ENCODE results near the gene NEK6. TPM values are rescaled to one million over a fixed set of nuclear protein-coding genes. Genes with fewer than 3 reads are reported as not detected.

Gene NEK6
- total and polyA plus RNA-seq, 2 of the 8 experiments (the other 6 are each of a cell fraction or from before 2014, with no cell fraction given): 17.7 to 19.7 TPM

DNA sequence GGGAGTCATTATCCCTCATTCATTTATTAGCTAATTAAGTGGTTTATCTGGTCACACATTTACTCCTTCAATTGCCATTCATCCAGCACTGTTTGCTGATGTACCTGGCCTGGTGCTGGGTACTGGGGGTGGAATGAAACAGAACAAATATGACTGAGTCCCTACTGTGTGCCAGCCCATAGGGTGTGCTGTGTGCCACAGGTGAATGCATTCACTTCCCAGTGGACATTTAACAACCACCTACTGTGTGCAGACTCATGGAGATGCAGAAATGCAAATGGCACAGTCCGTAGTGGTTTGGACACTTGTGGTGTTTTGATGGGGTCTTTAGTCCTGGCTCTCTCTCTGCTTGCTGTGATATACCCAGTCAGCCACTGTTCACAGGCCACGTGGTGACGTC lies 10.5 kb downstream of the NEK6 start:
- Histone ChIP-seq H3K56ac (replicated peaks; ENCODE audit: insufficient read length, low read depth, low read length) (no peak overlapping the region), H3K9ac (replicated peaks in 1 of 4; ENCODE audit: extremely low read depth in 1 of 4, low read depth in 3 of 4, low read length in 3 of 4) (no peak overlapping the region), H2AFZ (ENCODE audit: low read length) (no peak overlapping the region), H4K91ac (replicated peaks; ENCODE audit: insufficient read length, low read length) (no peak overlapping the region), H4K5ac (ENCODE audit: insufficient read length, low read depth, low read length) (no peak overlapping the region), H2AK5ac (ENCODE audit: low read depth, low read length) (no peak overlapping the region), H3K36me3 (ENCODE audit: control insufficient read depth in 2 of 4, insufficient read depth in 4 of 4, low read length in 3 of 4) (no peaks in the 10 kb centered on the region), H3K4me3 (ENCODE audit: extremely low read depth in 1 of 4, insufficient read depth in 2 of 4, low read depth in 3 of 4, low read length in 4 of 4) (no peak overlapping the region), H3K4ac (replicated peaks; ENCODE audit: insufficient read length, low read depth, low read length) (no peak overlapping the region), H3K9me3 (ENCODE audit: insufficient read depth in 2 of 2, low read depth in 1 of 2, low read length in 1 of 2) (no peaks in the 10 kb centered on the region), H3K14ac (ENCODE audit: insufficient read length) (no peak overlapping the region), H2BK12ac (ENCODE audit: low read depth, low read length) (no peak overlapping the region), H4K8ac (ENCODE audit: extremely low read depth, insufficient read depth, low read length) (no peak overlapping the region), H3K27ac (ENCODE audit: low read depth, low read length) (no peak overlapping the region), H3K23me2 (ENCODE audit: low read depth, low read length) (0 out of 2 replicates have a peak, but pooled peaks cover 2% of the 10 kb centered on the region), H4K20me1 (replicated peaks in 1 of 2; ENCODE audit: control insufficient read depth in 1 of 2, insufficient read depth in 2 of 2, low read length in 2 of 2) (peaks cover 8 to 12% of the 10 kb centered on the region in 2 experiments), H3K79me1 (ENCODE audit: low read depth, low read length) (peaks cover 15% of the 10 kb centered on the region), H3K79me2 (ENCODE audit: control insufficient read depth in 1 of 2, insufficient read depth in 2 of 2, low read length in 2 of 2) (peaks cover 0 to 11% of the 10 kb centered on the region in 2 experiments; a peak in 1 of 4 replicates), H3K4me1 (replicated peaks in 1 of 4; ENCODE audit: control insufficient read depth in 3 of 4, insufficient read depth in 4 of 4, low read length in 3 of 4) (peaks cover 0 to 7% (median 2%) of the 10 kb centered on the region in 4 experiments; a peak in 3 of 7 replicates), H2BK5ac (ENCODE audit: low read depth, low read length) (no peak overlapping the region), H2BK15ac (ENCODE audit: low read length) (no peak overlapping the region), H3K18ac (ENCODE audit: extremely low read depth, low read length) (no peak overlapping the region), H2BK20ac (ENCODE audit: low read length) (no peak overlapping the region), H3K27me3 (replicated peaks in 1 of 4; ENCODE audit: control insufficient read depth in 3 of 4, extremely low read depth in 1 of 4, insufficient read depth in 3 of 4, low read length in 3 of 4) (no peaks in the 10 kb centered on the region), H3K23ac (ENCODE audit: insufficient read length) (no peak overlapping the region), H2BK120ac (replicated peaks; ENCODE audit: low read depth, low read length) (no peak overlapping the region), H3K4me2 (ENCODE audit: insufficient read depth in 1 of 2, low read depth in 2 of 2, low read length in 2 of 2) (no peak overlapping the region)
- DNase-seq (ENCODE audit: low read depth in 1 of 2, low spot score in 2 of 2) (no peak), FAIRE-seq (no peak)
- WGBS, 2 experiments (ENCODE audit: extremely low coverage in 1 of 2, insufficient coverage in 1 of 2, insufficient read length in 1 of 2, insufficient replicate concordance in 2 of 2, low coverage in 1 of 2, low lambda C conversion rate in 2 of 2, missing lambda C conversion rate in 1 of 2): 84% methylated on average over 3 of the region's 3 CpGs; no CpG with 5 or more reads in 1 of the 2 experiments
- POLR2A ChIA-PET (ENCODE audit: partially characterized antibody): no interaction called here
- CTCF ChIA-PET (ENCODE audit: partially characterized antibody): interaction anchor here (0.6 to 1.2 kb wide), 4 partner anchors 9 to 217 kb away, joined by 3 to 6 read pairs (median 4); no protein-coding TSS in a partner anchor
- TF ChIP-seq HDAC6 (IDR thresholded peaks at IDR 0.05; ENCODE audit: low read depth, low read length) (no peak), RAD21 (IDR thresholded peaks at IDR 0.05 in 1 of 2, conservative IDR thresholded peaks at IDR 0.05 in 1 of 2; ENCODE audit: low read depth in 2 of 2, low read length in 2 of 2) (no peak), SUZ12 (IDR thresholded peaks at IDR 0.05; ENCODE audit: low read length) (no peak), TCF12 (IDR thresholded peaks at IDR 0.05; ENCODE audit: low read depth, low read length) (no peak), CHD1 (IDR thresholded peaks at IDR 0.05; ENCODE audit: low read depth, low read length) (no peak), RBBP5 (IDR thresholded peaks at IDR 0.05; ENCODE audit: borderline replicate concordance, low read depth, low read length) (no peak), SIRT6 (IDR thresholded peaks at IDR 0.05; ENCODE audit: low read length) (no peak), BACH1 (IDR thresholded peaks at IDR 0.05; ENCODE audit: low read length) (no peak)
- TF ChIP-seq, protein P1, sequence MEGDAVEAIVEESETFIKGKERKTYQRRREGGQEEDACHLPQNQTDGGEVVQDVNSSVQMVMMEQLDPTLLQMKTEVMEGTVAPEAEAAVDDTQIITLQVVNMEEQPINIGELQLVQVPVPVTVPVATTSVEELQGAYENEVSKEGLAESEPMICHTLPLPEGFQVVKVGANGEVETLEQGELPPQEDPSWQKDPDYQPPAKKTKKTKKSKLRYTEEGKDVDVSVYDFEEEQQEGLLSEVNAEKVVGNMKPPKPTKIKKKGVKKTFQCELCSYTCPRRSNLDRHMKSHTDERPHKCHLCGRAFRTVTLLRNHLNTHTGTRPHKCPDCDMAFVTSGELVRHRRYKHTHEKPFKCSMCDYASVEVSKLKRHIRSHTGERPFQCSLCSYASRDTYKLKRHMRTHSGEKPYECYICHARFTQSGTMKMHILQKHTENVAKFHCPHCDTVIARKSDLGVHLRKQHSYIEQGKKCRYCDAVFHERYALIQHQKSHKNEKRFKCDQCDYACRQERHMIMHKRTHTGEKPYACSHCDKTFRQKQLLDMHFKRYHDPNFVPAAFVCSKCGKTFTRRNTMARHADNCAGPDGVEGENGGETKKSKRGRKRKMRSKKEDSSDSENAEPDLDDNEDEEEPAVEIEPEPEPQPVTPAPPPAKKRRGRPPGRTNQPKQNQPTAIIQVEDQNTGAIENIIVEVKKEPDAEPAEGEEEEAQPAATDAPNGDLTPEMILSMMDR (IDR thresholded peaks at IDR 0.05; ENCODE audit: control extremely low read depth in 1 of 3, insufficient read depth in 1 of 3, low read depth in 1 of 3, low read length in 3 of 3): no peak
- TF ChIP-seq, protein P2, sequence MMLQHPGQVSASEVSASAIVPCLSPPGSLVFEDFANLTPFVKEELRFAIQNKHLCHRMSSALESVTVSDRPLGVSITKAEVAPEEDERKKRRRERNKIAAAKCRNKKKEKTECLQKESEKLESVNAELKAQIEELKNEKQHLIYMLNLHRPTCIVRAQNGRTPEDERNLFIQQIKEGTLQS (IDR thresholded peaks at IDR 0.05; ENCODE audit: insufficient read depth, low read depth, low read length): no peak

Data from H1 (cell line).